Neural crest cell (in vitro differentiated cells): Measurements from ENCODE around the gene FXYD7. TPM values are rescaled to one million over a fixed set of nuclear protein-coding genes. Genes with fewer than 3 reads are reported as not detected.

Experiments used
- DNase-seq: peaks from one replicate; pipeline ENCODE4 v3.0.0; 2021; ENCODE audit warnings: low read depth, mixed read lengths, low spot score
- H3K27ac Mint-ChIP-seq: one replicate; pipeline ENCODE4 v1.8.0; 2021; ENCODE audit warnings: mild to moderate bottlenecking, mixed read lengths; ENCODE audit not compliant: unreplicated experiment
- H3K27me3 Mint-ChIP-seq: 2 replicates; pipeline ENCODE4 v1.8.0; 2021; ENCODE audit warnings: low read depth, mild to moderate bottlenecking, mixed read lengths
- H3K36me3 Mint-ChIP-seq: 2 replicates; pipeline ENCODE4 v1.8.0; 2021; ENCODE audit warnings: low read depth, mild to moderate bottlenecking, mixed read lengths
- H3K4me1 Mint-ChIP-seq: 2 replicates; pipeline ENCODE4 v1.8.0; 2021; ENCODE audit warnings: mixed read lengths
- H3K4me3 Mint-ChIP-seq: one replicate; pipeline ENCODE4 v1.8.0; 2021; ENCODE audit warnings: mild to moderate bottlenecking, mixed read lengths
- H3K9me3 Mint-ChIP-seq: 2 replicates; pipeline ENCODE4 v1.8.0; 2021; ENCODE audit warnings: mixed read lengths
- total RNA-seq: library from RNA; stranded (reverse); gene quantifications from 2 replicates; pipeline ENCODE4 v1.2.1, GENCODE V29; 2021
- TF ChIP-seq, protein P1 (sequence below): fragments of 200-600 bp; sonication (generic); conservative IDR thresholded peaks from 2 replicates; pipeline ENCODE4 v1.5.0; 2021; ENCODE audit warnings: antibody characterized with exemption, mild to moderate bottlenecking

Gene FXYD7
- total RNA-seq, 1 donor from 2014 or later, result 1.4 TPM

DNA sequence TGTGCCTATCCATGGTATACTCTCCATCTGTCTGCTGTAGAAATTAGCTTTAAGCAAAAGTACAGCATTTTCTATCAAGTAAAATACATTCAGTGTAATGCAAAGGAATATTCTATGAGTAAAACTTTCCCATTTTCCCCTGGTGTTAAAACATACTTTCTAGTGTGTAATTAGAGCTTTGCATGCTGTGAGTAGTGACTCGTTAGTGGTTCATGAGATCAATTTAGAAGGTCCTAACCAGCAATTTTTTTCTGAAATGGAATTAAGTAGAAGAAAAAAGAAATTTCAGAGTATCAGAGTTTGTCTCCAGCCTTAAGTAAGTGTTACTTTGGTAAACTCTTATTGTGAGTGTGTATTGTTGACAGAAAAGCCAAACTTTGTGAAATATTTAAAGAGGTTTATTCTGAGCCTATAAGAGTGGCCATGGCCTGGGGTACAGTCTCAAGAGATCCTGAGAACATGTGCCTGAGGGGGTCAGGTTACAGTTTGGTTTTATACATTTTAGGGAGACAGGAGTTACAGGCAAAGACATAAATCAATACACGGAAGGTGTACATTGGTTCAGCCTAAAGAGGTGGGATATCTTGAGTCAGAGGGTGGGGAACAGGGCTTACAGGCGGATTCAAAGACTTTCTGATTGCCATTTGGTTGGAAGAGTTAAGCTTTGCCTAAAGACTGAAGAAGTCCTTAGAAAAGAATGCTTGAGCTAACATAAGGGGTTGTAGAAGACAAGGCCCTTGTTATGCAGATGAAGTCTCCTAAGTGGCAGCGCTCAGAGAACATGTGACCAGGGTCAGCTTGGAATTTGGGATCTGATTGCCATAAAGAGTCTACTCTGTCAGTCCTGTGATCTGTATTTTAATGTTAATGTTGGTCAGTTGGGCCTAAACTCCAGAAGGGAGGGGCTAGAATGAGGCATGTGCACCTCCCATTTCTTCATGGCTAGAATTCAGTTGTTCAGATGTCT lies 60.0 kb downstream of the FXYD7 start:
- H3K36me3 Mint-ChIP-seq, result no peaks in the 10 kb centered on the region
- H3K4me3 Mint-ChIP-seq, result no peak overlapping the region
- no peak overlapping the region for H3K27ac Mint-ChIP-seq
- H3K4me1 Mint-ChIP-seq, result peaks cover 6% of the 10 kb centered on the region
- TF ChIP-seq, protein P1, sequence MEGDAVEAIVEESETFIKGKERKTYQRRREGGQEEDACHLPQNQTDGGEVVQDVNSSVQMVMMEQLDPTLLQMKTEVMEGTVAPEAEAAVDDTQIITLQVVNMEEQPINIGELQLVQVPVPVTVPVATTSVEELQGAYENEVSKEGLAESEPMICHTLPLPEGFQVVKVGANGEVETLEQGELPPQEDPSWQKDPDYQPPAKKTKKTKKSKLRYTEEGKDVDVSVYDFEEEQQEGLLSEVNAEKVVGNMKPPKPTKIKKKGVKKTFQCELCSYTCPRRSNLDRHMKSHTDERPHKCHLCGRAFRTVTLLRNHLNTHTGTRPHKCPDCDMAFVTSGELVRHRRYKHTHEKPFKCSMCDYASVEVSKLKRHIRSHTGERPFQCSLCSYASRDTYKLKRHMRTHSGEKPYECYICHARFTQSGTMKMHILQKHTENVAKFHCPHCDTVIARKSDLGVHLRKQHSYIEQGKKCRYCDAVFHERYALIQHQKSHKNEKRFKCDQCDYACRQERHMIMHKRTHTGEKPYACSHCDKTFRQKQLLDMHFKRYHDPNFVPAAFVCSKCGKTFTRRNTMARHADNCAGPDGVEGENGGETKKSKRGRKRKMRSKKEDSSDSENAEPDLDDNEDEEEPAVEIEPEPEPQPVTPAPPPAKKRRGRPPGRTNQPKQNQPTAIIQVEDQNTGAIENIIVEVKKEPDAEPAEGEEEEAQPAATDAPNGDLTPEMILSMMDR, result no peak
- H3K27me3 Mint-ChIP-seq, result peaks cover 18% of the 10 kb centered on the region
- no peak for DNase-seq
- H3K9me3 Mint-ChIP-seq, result no peaks in the 10 kb centered on the region

Other genes with a start within 250 kb of the FXYD7 start
- gene ZNF30, start 216.4 kb upstream of the FXYD7 start, total RNA-seq, result 6.2 and 7.2 TPM in 2 replicates
- gene ZNF792, start 179.0 kb upstream of the FXYD7 start, total RNA-seq, result 7.5 and 8.1 TPM in 2 replicates
- 100 and 103 TPM in 2 replicates for gene GRAMD1A, start 142.9 kb upstream of the FXYD7 start, total RNA-seq
- 1.7 and 1.9 TPM in 2 replicates for gene SCN1B, start 112.8 kb upstream of the FXYD7 start, total RNA-seq
- gene HPN, start 101.5 kb upstream of the FXYD7 start, total RNA-seq, result 0.26 and 0.27 TPM in 2 replicates
- 2.5 and 2.8 TPM in 2 replicates for gene FXYD3, start 27.4 kb upstream of the FXYD7 start, total RNA-seq
- 15.9 and 16.1 TPM in 2 replicates for gene LGI4, start 8.2 kb upstream of the FXYD7 start, total RNA-seq
- 4.2 and 6.5 TPM in 2 replicates for gene FXYD1, start 4.4 kb upstream of the FXYD7 start, total RNA-seq
- gene FXYD5, start 11.5 kb downstream of the FXYD7 start, total RNA-seq, result 13.3 and 17.0 TPM in 2 replicates
- gene FAM187B, start 85.5 kb downstream of the FXYD7 start, total RNA-seq, result not detected in 2 replicates
- gene LSR, start 105.7 kb downstream of the FXYD7 start, total RNA-seq, result 3.5 and 4.0 TPM in 2 replicates
- gene USF2, start 125.7 kb downstream of the FXYD7 start, total RNA-seq, result 107 and 111 TPM in 2 replicates
- gene HAMP, start 139.3 kb downstream of the FXYD7 start, total RNA-seq, result 0.47 and 0.57 TPM in 2 replicates
- gene MAG, start 148.9 kb downstream of the FXYD7 start, total RNA-seq, result not detected in 2 replicates
- not detected in 2 replicates for gene CD22, start 185.9 kb downstream of the FXYD7 start, total RNA-seq
- not detected in 2 replicates for gene FFAR1, start 204.6 kb downstream of the FXYD7 start, total RNA-seq
- not detected in 2 replicates for gene FFAR3, start 215.2 kb downstream of the FXYD7 start, total RNA-seq
- not detected in 2 replicates for gene GPR42, start 227.8 kb downstream of the FXYD7 start, total RNA-seq